GM12864 (cell line): Measurements from ENCODE around the gene HOXC9.

ENCODE experiments used
- DNase-seq: peaks from one replicate; pipeline ENCODE4 v3.0.0-alpha.2; 2011; ENCODE audit warnings: low read depth
- H3K4me3 ChIP-seq: 2 replicates; pipeline ENCODE4 v1.5.1; 2011; ENCODE audit warnings: mild to moderate bottlenecking, low read depth, low read length, control low read depth
- TF ChIP-seq, protein P1 (sequence below): IDR thresholded peaks from 2 replicates; pipeline ENCODE4 v1.5.1; 2011; ENCODE audit warnings: low read depth, mild to moderate bottlenecking, moderate library complexity, low read length, control low read depth, inconsistent platforms; ENCODE audit errors: missing control alignments

Gene HOXC9

DNA sequence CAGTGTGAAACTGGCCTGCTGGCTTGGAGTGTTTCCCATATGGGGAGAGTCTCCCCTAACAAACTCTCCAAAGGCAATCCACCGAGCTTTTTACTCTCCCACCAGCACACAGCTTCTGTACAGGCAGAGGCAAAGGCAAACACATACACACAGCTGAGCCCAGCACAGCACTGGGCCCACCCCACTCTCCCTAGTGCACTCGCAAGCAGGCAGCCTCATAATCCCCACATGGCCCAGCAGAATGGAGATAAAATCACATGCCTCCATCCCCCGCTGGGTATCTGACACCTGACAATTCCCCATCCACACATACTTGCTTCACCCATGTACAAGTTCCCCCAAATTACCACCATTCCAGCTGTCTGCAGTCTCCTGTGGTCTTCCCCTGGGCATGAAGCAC is 41.8 kb upstream of the HOXC9 start:
- H3K4me3 ChIP-seq, result no peak overlapping the region
- TF ChIP-seq, protein P1, sequence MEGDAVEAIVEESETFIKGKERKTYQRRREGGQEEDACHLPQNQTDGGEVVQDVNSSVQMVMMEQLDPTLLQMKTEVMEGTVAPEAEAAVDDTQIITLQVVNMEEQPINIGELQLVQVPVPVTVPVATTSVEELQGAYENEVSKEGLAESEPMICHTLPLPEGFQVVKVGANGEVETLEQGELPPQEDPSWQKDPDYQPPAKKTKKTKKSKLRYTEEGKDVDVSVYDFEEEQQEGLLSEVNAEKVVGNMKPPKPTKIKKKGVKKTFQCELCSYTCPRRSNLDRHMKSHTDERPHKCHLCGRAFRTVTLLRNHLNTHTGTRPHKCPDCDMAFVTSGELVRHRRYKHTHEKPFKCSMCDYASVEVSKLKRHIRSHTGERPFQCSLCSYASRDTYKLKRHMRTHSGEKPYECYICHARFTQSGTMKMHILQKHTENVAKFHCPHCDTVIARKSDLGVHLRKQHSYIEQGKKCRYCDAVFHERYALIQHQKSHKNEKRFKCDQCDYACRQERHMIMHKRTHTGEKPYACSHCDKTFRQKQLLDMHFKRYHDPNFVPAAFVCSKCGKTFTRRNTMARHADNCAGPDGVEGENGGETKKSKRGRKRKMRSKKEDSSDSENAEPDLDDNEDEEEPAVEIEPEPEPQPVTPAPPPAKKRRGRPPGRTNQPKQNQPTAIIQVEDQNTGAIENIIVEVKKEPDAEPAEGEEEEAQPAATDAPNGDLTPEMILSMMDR, result no peak
- DNase-seq, result no peak

DNA sequence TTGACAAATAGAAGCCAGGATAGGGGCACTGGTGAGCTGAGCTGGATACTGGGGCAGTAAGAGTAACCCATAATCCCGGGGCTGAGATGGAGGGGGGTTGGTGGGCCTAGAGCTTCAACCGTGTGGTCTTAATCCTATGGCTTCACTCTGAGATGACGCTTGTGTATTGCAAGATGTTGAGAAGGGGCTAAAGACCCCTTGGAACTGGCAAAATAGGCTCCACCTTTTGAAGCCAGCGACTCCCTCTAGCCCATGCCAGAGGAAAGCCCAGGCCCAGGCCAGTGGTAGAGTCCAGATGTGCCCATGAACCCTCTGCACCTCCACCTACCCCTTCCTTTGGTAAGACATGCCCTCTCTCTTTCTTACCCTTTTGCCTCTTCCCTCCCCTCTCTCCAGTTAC is 40.6 kb upstream of the HOXC9 start:
- TF ChIP-seq, protein P1, result no peak
- H3K4me3 ChIP-seq, result no peak overlapping the region
- DNase-seq, result no peak

DNA sequence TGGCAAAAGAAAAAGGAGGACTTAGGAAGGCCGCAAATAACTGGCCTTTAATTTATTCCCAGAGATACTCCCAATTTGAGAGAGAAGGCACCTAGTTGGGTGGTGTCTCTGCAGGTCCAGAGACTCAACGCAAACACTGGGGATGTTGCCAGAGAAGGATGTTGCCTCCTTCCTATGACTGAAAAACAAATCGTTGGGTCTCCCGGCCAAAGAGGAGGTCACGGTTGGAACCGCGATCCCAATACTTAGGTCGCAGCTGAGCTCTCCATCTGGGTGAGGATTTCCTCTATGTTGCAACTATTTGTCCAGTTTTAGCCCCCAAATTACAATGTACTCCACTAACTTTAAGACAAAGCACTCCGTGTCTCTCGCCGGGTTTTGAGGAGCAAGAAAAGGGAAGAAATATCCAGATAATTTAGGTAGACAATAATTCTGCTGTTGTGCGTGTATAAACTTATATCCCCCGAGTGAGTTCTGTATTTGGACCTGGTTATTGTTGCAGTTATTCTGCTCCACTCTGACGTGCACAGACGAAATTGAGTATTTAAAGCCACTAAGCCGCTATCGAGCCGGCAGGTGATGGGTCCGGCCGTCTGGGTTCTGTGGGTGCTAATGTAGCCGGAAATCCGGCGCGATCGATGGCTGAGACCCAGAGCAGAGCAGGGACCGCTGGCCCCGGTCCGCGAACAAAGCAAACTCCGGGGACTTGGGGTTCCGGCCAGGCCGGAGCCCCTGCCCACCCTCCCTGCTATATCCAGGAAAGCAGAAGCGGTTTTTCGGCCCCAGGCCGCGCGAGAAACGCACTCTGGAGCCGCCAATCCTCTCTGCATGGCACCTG is 39.6 kb upstream of the HOXC9 start:
- DNase-seq, result no peak
- TF ChIP-seq, protein P1, result no peak
- H3K4me3 ChIP-seq, result no peak overlapping the region

GRCh38 chr12:53961025-53961761 is 38.8 kb upstream of the HOXC9 start:
- H3K4me3 ChIP-seq, result no peak overlapping the region
- no peak for DNase-seq
- TF ChIP-seq, protein P1, result no peak

DNA sequence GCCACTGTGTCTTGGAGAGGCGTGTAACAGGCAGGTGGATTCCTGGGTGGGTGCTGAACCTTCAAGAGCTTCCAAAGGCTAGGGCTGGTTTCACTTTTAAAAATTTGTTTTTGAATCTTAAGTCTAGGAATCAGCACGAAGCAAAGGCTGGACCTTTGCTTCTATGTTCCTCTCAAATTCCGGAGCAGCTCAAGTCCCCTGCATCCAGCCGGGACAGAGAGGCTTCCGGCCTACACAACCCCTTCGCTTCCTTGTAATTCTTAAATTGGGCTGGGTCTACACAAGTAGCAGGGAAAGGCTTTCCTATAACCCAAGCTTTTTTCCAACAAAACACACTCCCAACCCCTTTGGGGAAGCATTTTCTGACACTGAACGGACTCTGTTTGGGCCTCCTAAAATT is 37.0 kb upstream of the HOXC9 start:
- no peak for DNase-seq
- no peak overlapping the region for H3K4me3 ChIP-seq
- TF ChIP-seq, protein P1, result no peak

GRCh38 chr12:53963434-53964314 is 36.3 kb upstream of the HOXC9 start:
- no peak overlapping the region for H3K4me3 ChIP-seq
- TF ChIP-seq, protein P1, result no peak
- no peak for DNase-seq
